Heart left ventricle (tissue), 16 donors: ENCODE measurements around the gene RGS12. TPM values are rescaled to one million over a fixed set of nuclear protein-coding genes. Genes with fewer than 3 reads are reported as not detected.

ENCODE experiments used
- ATAC-seq, 4 donors: fragments of 200-7000 bp; cut with Tn5 transposase; one replicate each; pipeline ENCODE4 v1.9.1; 2020 to 2022; ENCODE audit warnings: moderate library complexity in 4 of 4, mild to moderate bottlenecking in 3 of 4, moderate number of reproducible peaks in 1 of 4
- DNase-seq, 5 donors: peaks; one replicate each; pipeline ENCODE4 v3.0.0-alpha.2; 2020
- H3K27ac ChIP-seq, 12 donors: fragments of 200-600 bp; sonication (generic) in 4 of 12; one replicate each; pipeline versions ENCODE4 v1.5.0 to v1.8.0; 2016 to 2022; ENCODE audit warnings: mild to moderate bottlenecking in 2 of 12
- H3K27me3 ChIP-seq, 9 donors: fragments of 200-600 bp; sonication (generic) in 2 of 9; one replicate each; pipeline versions ENCODE4 v1.5.1 to v1.8.0; 2016 to 2022; ENCODE audit warnings: mild to moderate bottlenecking in 3 of 9
- H3K36me3 ChIP-seq, 9 donors: fragments of 200-600 bp; sonication (generic) in 2 of 9; one replicate each; pipeline versions ENCODE4 v1.5.0 to v1.8.0; 2018 to 2022; ENCODE audit warnings: mild to moderate bottlenecking in 2 of 9
- H3K4me1 ChIP-seq, 12 donors: fragments of 200-600 bp; sonication (generic) in 4 of 12; one replicate each; pipeline versions ENCODE4 v1.5.0 to v1.8.0; 2016 to 2022; ENCODE audit warnings: mild to moderate bottlenecking in 3 of 12
- H3K4me3 ChIP-seq, 12 donors: fragments of 200-600 bp; sonication (generic) in 4 of 12; one replicate each; pipeline versions ENCODE4 v1.5.0 to v1.8.0; 2017 to 2022; ENCODE audit warnings: mild to moderate bottlenecking in 9 of 12, moderate library complexity in 4 of 12
- H3K9me3 ChIP-seq, 12 donors: fragments of 200-600 bp; sonication (generic) in 4 of 12; one replicate each; pipeline versions ENCODE4 v1.5.0 to v1.8.0; 2016 to 2022; ENCODE audit warnings: mild to moderate bottlenecking in 1 of 12
- CTCF ChIP-seq, 12 donors: fragments of 200-600 bp; sonication (generic) in 4 of 12; IDR thresholded peaks; one replicate each; pipeline versions ENCODE4 v1.5.0 to v1.8.0; 2018 to 2022; ENCODE audit warnings: antibody characterized with exemption in 12 of 12, mild to moderate bottlenecking in 5 of 12
- POLR2A ChIP-seq, 2 donors: fragments of 450-650 bp; IDR thresholded peaks; one replicate each; pipeline ENCODE4 v1.6.1; 2017; ENCODE audit warnings: antibody characterized with exemption in 2 of 2, mild to moderate bottlenecking in 2 of 2, moderate library complexity in 2 of 2
- WGBS, 4 donors: extraction: QIAGEN DNeasy Blood & Tissue Kit in 2 of 4; methylation state at CpG; one replicate each; pipeline versions ENCODE4 v1.1.5 to v1.1.7; 2013 to 2018; 5-methylcytosine and 5-hydroxymethylcytosine counted together
- intact Hi-C, 10 donors: fragments of 100-400 bp; cut with DNase I; formaldehyde crosslinking; loops; one replicate each; pipeline versions ENCODE4 v1.11.1 to v1.14.2; 2022
- polyA plus RNA-seq, 2 donors: library from polyadenylated mRNA; stranded (reverse); fragments of 200-250 nt; gene quantifications; one replicate each; pipeline ENCODE4 v1.2.3, GENCODE V29; 2013
- total RNA-seq, 9 donors: library from RNA; depleted of rRNA in 2 of 9; stranded (reverse); fragments of >200 nt in 2 of 9; fragmentation: NEBNext Ultra II Directional in 3 of 9; extraction: Animal tissue kit (Norgen Biotek cat#: 25700) in 3 of 9; gene quantifications; one replicate each; pipeline versions ENCODE4 v1.1.0 to v1.2.4, GENCODE V29; 2016 to 2023
- donor health status: ischemic (EF 13 %, LVEDD 7.1; RV severe dilation, severe dysfunction).
- donor health status: healthy with polysubstance abuse.
- donor health status: DM: no; HTN: yes; CAD: no.
- donor health status: DM: no; HTN: no; CAD: no.
- donor health status: ischemic (EF 25% LVEDD 6.9; RV normal size, moderate dysfunction).
- donor health status: ischemic (EF 25% LVEDD 5.7; RV mildly dilated, moderate dysfunction).
- donor health status: healthy.
- donor health status: DM: yes; HTN: yes; CAD: no.
- donor health status: ischemic (EF 35%, LVEDD 5.7; RV mildly dilated, moderate dysfunction).
- donor health status: nonischemic (EF 11% LVEDD 7.7; RV severe dilation, severe dysfunction).
- donor health status: DM: yes; HTN: yes; CAD: no.
- donor health status: PGD.
- donor health status: ischemic (EF 29% LVEDD 5.4; RV normal size, mild dysfunction).
- donor health status: nonischemic (EF 23%, LVEDD 6.1; RV moderate dilation, normal function).

RGS12 gene
- total and polyA plus RNA-seq, 11 donors = 8.4 to 18.4 (median 13.9) TPM

- H3K9me3 ChIP-seq = no peaks in the 10 kb centered on the region
- TF ChIP-seq POLR2A (IDR thresholded peaks at IDR 0.05) (no peak), CTCF (IDR thresholded peaks at IDR 0.05) (no peak)
- H3K27me3 ChIP-seq = no peaks in the 10 kb centered on the region
- no peak for ATAC-seq
- no peak overlapping the region for H3K27ac ChIP-seq
- peak in 1 of 5 donors; percentile 17 for DNase-seq
- 70 to 74% (median 72%) methylated on average over 10 of the region's 10 CpGs for WGBS, 4 donors
- intact Hi-C loops = no loop called here
- no peak overlapping the region for H3K4me3 ChIP-seq
- no peaks in the 10 kb centered on the region for H3K36me3 ChIP-seq
- peaks cover 0 to 23% (median 12%) of the 10 kb centered on the region in 12 donors for H3K4me1 ChIP-seq
Measured at GRCh38 chr4:3335385-3335784, 42.6 kb downstream of the RGS12 start.

- H3K9me3 ChIP-seq = no peaks in the 10 kb centered on the region
- ATAC-seq (no peak), DNase-seq (no peak)
- WGBS, 4 donors = 89 to 92% (median 90%) methylated on average over 7 of the region's 7 CpGs
- H3K4me1 ChIP-seq = peaks cover 0 to 22% (median 10%) of the 10 kb centered on the region in 12 donors
- TF ChIP-seq CTCF (IDR thresholded peaks at IDR 0.05) (no peak), POLR2A (IDR thresholded peaks at IDR 0.05) (no peak)
- H3K27ac ChIP-seq = no peak overlapping the region
- no peaks in the 10 kb centered on the region for H3K36me3 ChIP-seq
- no peak overlapping the region for H3K4me3 ChIP-seq
- H3K27me3 ChIP-seq = no peaks in the 10 kb centered on the region
- intact Hi-C loops = no loop called here
Measured at GRCh38 chr4:3335982-3336381, 43.2 kb downstream of the RGS12 start.

- intact Hi-C loops = no loop called here
- Histone ChIP-seq H3K36me3 (no peaks in the 10 kb centered on the region), H3K4me1 (peaks cover 0 to 21% (median 8%) of the 10 kb centered on the region in 12 donors), H3K27me3 (no peaks in the 10 kb centered on the region), H3K4me3 (no peak overlapping the region), H3K9me3 (no peaks in the 10 kb centered on the region), H3K27ac (no peak overlapping the region)
- ATAC-seq (no peak), DNase-seq (no peak)
- TF ChIP-seq CTCF (IDR thresholded peaks at IDR 0.05) (no peak), POLR2A (IDR thresholded peaks at IDR 0.05) (no peak)
- 90 to 94% (median 93%) methylated on average over 14 of the region's 14 CpGs for WGBS, 4 donors
Measured at GRCh38 chr4:3336382-3337356, 43.8 kb downstream of the RGS12 start.

GRCh38 chr4:3337357-3337732 lies 44.5 kb downstream of the RGS12 start:
- Histone ChIP-seq H3K27ac (no peak overlapping the region), H3K4me3 (no peak overlapping the region), H3K4me1 (peaks cover 0 to 20% (median 7%) of the 10 kb centered on the region in 12 donors), H3K27me3 (no peaks in the 10 kb centered on the region), H3K36me3 (no peaks in the 10 kb centered on the region), H3K9me3 (no peaks in the 10 kb centered on the region)
- intact Hi-C loops = no loop called here
- ATAC-seq = no peak
- WGBS, 4 donors = 96 to 98% (median 97%) methylated on average over 6 of the region's 6 CpGs
- TF ChIP-seq POLR2A (IDR thresholded peaks at IDR 0.05) (no peak), CTCF (IDR thresholded peaks at IDR 0.05) (no peak)
- no peak for DNase-seq
